GM19023 (cell line): ENCODE results near the gene LTB.

Source experiments
- ATAC-seq: cut with Tn5 transposase; IDR thresholded peaks from one replicate; pipeline ENCODE4 v1.9.1; 2021; ENCODE audit warnings: mild to moderate bottlenecking, moderate library complexity; ENCODE audit not compliant: unreplicated experiment

Gene LTB

GRCh38 chr6:31582230-31582643, at the start of gene LTB:
Gene LTB (minus strand): TSS chr6:31582424. CDS start chr6:31582417, 7 bp downstream.
- no peak for ATAC-seq

DNA sequence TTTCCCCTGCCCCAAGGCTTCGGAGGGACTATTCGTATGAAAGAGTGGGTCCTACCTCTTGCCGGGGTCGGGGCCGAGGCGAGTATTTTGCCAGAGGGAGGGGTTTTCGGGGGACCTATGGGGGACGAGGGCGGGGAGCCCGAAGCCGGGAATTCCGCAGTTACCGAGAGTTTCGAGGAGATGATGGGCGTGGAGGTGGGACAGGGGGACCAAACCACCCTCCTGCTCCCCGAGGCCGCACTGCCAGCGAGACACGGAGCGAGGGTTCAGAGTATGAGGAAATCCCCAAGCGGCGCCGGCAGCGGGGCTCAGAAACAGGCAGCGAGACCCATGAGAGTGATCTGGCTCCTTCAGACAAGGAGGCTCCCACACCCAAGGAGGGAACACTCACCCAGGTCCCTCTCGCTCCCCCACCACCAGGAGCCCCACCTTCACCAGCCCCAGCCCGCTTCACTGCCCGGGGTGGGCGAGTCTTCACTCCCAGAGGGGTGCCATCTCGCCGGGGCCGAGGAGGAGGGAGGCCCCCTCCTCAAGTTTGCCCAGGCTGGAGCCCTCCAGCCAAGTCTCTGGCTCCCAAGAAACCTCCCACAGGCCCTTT, 49.6 kb upstream of the LTB start:
- ATAC-seq: no peak

DNA sequence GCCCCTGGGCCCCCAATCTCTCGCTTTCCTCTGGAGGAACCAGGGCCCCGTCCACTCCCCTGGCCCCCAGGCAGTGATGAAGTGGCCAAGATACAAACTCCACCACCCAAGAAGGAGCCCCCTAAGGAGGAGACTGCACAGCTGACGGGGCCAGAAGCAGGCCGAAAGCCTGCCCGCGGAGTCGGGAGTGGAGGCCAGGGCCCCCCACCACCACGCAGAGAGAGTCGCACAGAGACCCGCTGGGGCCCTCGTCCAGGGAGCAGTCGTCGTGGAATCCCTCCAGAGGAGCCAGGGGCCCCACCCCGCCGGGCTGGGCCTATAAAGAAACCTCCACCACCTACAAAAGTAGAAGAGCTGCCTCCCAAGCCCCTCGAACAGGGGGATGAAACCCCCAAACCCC, 49.0 kb upstream of the LTB start:
- no peak for ATAC-seq

GRCh38 chr6:31630177-31630934, 48.1 kb upstream of the LTB start:
- ATAC-seq: no peak

GRCh38 chr6:31629014-31629413, 46.8 kb upstream of the LTB start:
- ATAC-seq: no peak

- no peak for ATAC-seq
These were observed 45.6 kb upstream of the LTB start for GRCh38 chr6:31627690-31628287.

DNA sequence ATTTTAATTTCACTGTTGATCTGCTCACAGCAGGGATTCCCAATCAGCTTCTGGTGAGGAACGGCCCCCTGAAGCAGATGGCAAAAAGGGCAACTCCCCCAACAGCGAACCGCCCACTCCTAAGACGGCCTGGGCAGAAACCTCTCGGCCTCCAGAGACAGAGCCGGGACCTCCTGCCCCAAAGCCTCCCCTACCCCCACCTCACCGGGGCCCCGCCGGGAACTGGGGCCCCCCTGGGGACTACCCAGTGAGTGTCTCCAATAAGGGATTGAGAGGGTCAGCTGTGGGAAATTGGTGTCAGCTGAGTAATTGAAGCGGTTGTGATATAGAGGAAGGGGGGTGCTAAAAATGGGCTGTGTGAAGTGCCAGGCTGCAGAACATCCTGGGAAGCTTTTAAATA, 44.7 kb upstream of the LTB start:
- ATAC-seq: no peak

- no peak for ATAC-seq
These were observed 41.8 kb upstream of the LTB start for GRCh38 chr6:31624070-31624469.

- no peak for ATAC-seq
These were observed 40.5 kb upstream of the LTB start for GRCh38 chr6:31622684-31623091.

DNA sequence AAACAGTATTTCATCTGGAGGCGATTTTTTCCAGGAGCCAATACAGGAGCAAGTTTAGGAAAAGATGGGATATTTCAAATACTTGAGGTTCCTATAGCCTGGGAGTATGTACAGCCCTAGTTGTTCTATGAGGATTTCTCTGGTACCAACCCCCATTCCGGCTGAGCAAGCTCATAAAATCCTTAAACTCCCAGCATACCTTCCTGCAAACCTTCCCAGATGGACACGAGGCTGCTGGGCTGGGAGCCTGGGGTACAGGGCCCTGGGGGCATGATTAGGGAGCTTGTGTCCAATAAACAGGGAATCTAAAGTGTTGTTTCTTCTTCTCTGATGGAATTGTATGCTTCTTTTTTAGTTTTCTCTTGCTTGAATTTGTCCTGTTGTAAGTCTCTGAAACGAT, 39.8 kb upstream of the LTB start:
- ATAC-seq: no peak

DNA sequence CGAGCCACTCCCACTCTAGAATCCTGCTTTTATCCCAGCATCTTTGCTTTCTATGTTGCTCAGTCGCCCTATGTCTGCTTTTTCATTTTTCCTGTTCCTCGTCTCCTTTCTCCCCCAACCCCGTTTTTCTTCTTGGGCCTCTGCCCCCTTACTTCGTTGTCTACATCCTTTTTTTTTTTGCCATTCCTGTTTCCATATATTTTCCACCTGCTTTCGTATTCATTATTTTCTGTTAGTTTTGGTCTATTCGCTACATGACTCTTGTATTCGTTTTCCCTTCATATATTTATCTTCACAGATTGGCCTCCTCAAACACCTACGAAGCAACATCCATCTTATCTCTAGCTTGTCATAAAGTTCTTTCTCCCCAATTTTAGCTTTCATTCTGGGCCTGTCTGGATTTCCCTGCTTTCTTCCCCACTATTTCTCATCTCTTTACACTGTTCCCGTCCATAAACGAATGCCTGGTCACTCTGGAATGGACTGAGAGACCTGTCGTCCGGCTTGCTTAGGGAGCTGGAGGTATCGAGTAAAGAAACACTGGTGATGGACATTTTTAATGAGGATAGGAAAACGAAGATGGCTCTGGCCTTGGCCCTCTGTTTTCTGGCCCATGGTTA, 39.2 kb upstream of the LTB start:
- ATAC-seq: no peak

GRCh38 chr6:31620586-31621319, 38.5 kb upstream of the LTB start, which contains the start of gene PRRC2A:
Gene PRRC2A (plus strand): TSS chr6:31620715. CDS start chr6:31622790, 2,075 bp downstream.
- peak; percentile 34 for ATAC-seq

DNA sequence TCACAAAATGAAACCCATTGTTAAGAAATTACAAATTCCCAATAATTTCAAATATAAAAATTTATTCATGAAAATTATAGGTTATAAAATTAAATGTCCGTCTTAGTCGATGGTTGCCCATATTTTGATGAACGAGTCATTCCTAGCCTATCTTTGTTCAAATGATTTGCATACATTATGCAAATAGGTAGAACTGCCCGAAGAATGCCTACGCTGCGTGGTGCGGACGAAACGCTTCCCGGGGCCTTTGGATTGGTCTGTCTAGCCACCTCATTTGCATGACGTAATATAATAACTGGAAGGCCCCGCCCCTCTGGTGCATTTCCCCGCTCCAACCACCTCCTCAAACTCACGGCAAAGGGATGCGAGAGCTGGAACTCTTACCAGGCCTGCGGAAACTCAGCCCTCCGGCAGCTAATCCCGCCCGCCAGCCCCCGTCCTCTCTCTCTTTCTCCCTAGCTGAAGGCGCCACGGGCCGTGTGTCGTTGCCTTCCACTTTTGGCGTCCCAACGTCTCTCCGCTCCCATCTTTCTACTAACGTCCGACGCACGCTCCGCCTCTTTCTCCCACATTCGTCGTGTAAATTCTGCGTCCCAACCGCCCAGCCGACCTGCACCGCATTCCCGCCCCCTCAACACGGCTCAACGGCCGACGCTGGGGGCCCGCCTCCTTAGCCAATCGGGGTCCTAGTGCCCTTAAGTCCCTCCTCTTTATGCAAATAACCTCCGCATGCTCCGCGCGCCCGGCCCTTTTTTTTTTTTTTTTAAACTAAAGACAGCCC, 37.8 kb upstream of the LTB start:
- ATAC-seq: peak; percentile 81

- ATAC-seq: no peak
These were observed 34.8 kb upstream of the LTB start for GRCh38 chr6:31617010-31617409.

DNA sequence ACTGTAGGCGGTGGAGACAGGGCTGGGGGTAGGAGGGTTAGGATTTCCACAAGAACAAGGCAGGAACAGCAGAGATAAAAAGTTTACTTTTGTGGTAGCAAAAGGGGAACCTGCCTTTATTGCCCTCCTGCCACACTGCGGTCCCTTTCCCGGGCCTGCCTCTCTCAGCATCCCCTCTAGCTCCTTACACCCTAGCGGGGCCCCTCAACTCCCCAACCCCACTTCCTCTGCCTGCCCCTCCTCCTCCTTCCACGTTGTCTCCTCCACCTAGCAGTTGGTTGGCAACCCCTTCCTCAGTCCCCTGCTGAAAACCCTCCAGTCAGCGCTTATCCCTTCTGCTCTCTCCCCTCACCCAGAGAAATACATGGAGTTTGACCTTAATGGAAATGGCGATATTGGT, 33.5 kb upstream of the LTB start:
- no peak for ATAC-seq

- no peak for ATAC-seq
These were observed 32.7 kb upstream of the LTB start, which contains the start of gene AIF1 for GRCh38 chr6:31614684-31615578. Gene AIF1 (plus strand): TSS chr6:31615234. CDS start chr6:31615330, 96 bp downstream.

GRCh38 chr6:31614075-31614619, 31.9 kb upstream of the LTB start:
- ATAC-seq: no peak

- ATAC-seq: no peak
These were observed 28.7 kb upstream of the LTB start for GRCh38 chr6:31610968-31611367.
